GM21447 (cell line): ENCODE measurements around the gene PDE4C.

Source experiments
- ATAC-seq: cut with Tn5 transposase; IDR thresholded peaks from one replicate; pipeline ENCODE4 v1.9.1; 2021; ENCODE audit not compliant: unreplicated experiment

Gene PDE4C

GRCh38 chr19:18254546-18255503, 28.6 kb upstream of the PDE4C start:
- no peak for ATAC-seq

- ATAC-seq = no peak
Observed at GRCh38 chr19:18253716-18254115, 27.5 kb upstream of the PDE4C start.

GRCh38 chr19:18253130-18253529, 26.9 kb upstream of the PDE4C start:
- no peak for ATAC-seq

GRCh38 chr19:18252370-18252717, 26.1 kb upstream of the PDE4C start:
- no peak for ATAC-seq

- no peak for ATAC-seq
Observed at GRCh38 chr19:18251587-18252369, 25.5 kb upstream of the PDE4C start.

GRCh38 chr19:18249834-18250233, 23.6 kb upstream of the PDE4C start:
- ATAC-seq = no peak

- no peak for ATAC-seq
Observed at GRCh38 chr19:18245297-18245696, 19.1 kb upstream of the PDE4C start.

GRCh38 chr19:18239303-18239702, 13.1 kb upstream of the PDE4C start:
- no peak for ATAC-seq

GRCh38 chr19:18234194-18234593, 8.0 kb upstream of the PDE4C start:
- ATAC-seq = no peak

- no peak for ATAC-seq
Observed at GRCh38 chr19:18233224-18233825, 7.1 kb upstream of the PDE4C start.

GRCh38 chr19:18232540-18233223, 6.4 kb upstream of the PDE4C start:
- ATAC-seq = no peak

- ATAC-seq = no peak
Observed at GRCh38 chr19:18231775-18232174, 5.5 kb upstream of the PDE4C start.

GRCh38 chr19:18230941-18231734, 4.9 kb upstream of the PDE4C start:
- ATAC-seq = no peak

GRCh38 chr19:18229915-18230314, 3.7 kb upstream of the PDE4C start:
- no peak for ATAC-seq

- no peak for ATAC-seq
Observed at GRCh38 chr19:18229474-18229873, 3.2 kb upstream of the PDE4C start.

- no peak for ATAC-seq
Observed at GRCh38 chr19:18227781-18228271, 1.6 kb upstream of the PDE4C start.

- ATAC-seq = no peak
Observed at GRCh38 chr19:18226956-18227780, 930 bp upstream of the PDE4C start.

GRCh38 chr19:18225355-18225701, 910 bp downstream of the PDE4C start:
- ATAC-seq = no peak
